PFSK-1 (cell line): ENCODE data around the gene KYAT1.

ENCODE experiments used
- FOXP2 ChIP-seq: optimal IDR thresholded peaks from 2 replicates; pipeline ENCODE3; 2011; ENCODE audit warnings: borderline replicate concordance, control low read depth, inconsistent platforms; ENCODE audit not compliant: insufficient read depth; ENCODE audit errors: extremely low read length, extremely low read depth
- POLR2AphosphoS5 ChIP-seq: IDR thresholded peaks from 2 replicates; pipeline ENCODE4 v1.6.1; 2012; ENCODE audit warnings: low read depth, mild to moderate bottlenecking, control low read depth, low read length, moderate library complexity
- REST ChIP-seq, 2 experiments: IDR thresholded peaks; 2 replicates each; pipeline versions ENCODE4 v1.6.1 to v1.8.0; 2011 to 2012; ENCODE audit warnings: low read depth in 2 of 2, low read length in 2 of 2, control low read depth in 1 of 2, inconsistent platforms in 1 of 2, mild to moderate bottlenecking in 1 of 2, moderate library complexity in 1 of 2; ENCODE audit not compliant: insufficient read depth in 1 of 2
- SIN3A ChIP-seq: IDR thresholded peaks from 2 replicates; pipeline ENCODE4 v1.6.1; 2012; ENCODE audit warnings: mild to moderate bottlenecking, low read length, moderate library complexity, borderline replicate concordance; ENCODE audit not compliant: insufficient read depth
- TAF1 ChIP-seq: IDR thresholded peaks from 2 replicates; pipeline ENCODE4 v1.6.1; 2012; ENCODE audit warnings: low read length, control low read depth, borderline replicate concordance; ENCODE audit not compliant: insufficient read depth

Gene KYAT1

GRCh38 chr9:128828267-128828666 lies 53.5 kb downstream of the KYAT1 start:
- no peak for TF ChIP-seq REST (IDR thresholded peaks at IDR 0.05; ENCODE audit: insufficient read depth in 1 of 2, low read depth in 2 of 2, low read length in 2 of 2)
- no peak for TF ChIP-seq POLR2AphosphoS5
- no peak for TF ChIP-seq FOXP2
- TF ChIP-seq SIN3A: no peak
- no peak for TF ChIP-seq TAF1

- TF ChIP-seq TAF1: no peak
- no peak for TF ChIP-seq POLR2AphosphoS5
- no peak for TF ChIP-seq SIN3A
- no peak for TF ChIP-seq REST (IDR thresholded peaks at IDR 0.05; ENCODE audit: insufficient read depth in 1 of 2, low read depth in 2 of 2, low read length in 2 of 2)
- TF ChIP-seq FOXP2: no peak
Measured at GRCh38 chr9:128825923-128826700, 55.6 kb downstream of the KYAT1 start.

GRCh38 chr9:128824911-128825310 lies 56.8 kb downstream of the KYAT1 start:
- TF ChIP-seq TAF1 (no peak), FOXP2 (no peak), SIN3A (no peak), REST (IDR thresholded peaks at IDR 0.05; ENCODE audit: insufficient read depth in 1 of 2, low read depth in 2 of 2, low read length in 2 of 2) (no peak), POLR2AphosphoS5 (no peak)

GRCh38 chr9:128823903-128824406 lies 57.8 kb downstream of the KYAT1 start:
- no peak for TF ChIP-seq SIN3A
- no peak for TF ChIP-seq POLR2AphosphoS5
- TF ChIP-seq TAF1: no peak
- TF ChIP-seq REST (IDR thresholded peaks at IDR 0.05; ENCODE audit: insufficient read depth in 1 of 2, low read depth in 2 of 2, low read length in 2 of 2): no peak
- no peak for TF ChIP-seq FOXP2
